Tibial nerve (tissue), 3 donors: ENCODE results near the gene FAM174C.

ENCODE experiments used
- CTCF ChIP-seq, 5 experiments: fragments of 200-600 bp in 3 of 5; fragments of 450-650 bp in 2 of 5; sonication (generic) in 3 of 5; IDR thresholded peaks; one replicate each; pipeline ENCODE4 v1.5.1; 2016 to 2019; ENCODE audit warnings: antibody characterized with exemption in 5 of 5, mild to moderate bottlenecking in 3 of 5, moderate library complexity in 2 of 5
- POLR2A ChIP-seq, 2 donors: fragments of 450-650 bp; IDR thresholded peaks; one replicate each; pipeline ENCODE4 v1.6.1; 2017; ENCODE audit warnings: antibody characterized with exemption in 2 of 2, mild to moderate bottlenecking in 2 of 2, moderate library complexity in 2 of 2

GRCh38 chr19:1288226-1288612 lies 12.9 kb downstream of the FAM174C start:
- TF ChIP-seq POLR2A (IDR thresholded peaks at IDR 0.05) (no peak), CTCF (IDR thresholded peaks at IDR 0.05) (no peak)
